Measurements from ENCODE around the gene THBS3. TPM values are rescaled to one million over a fixed set of nuclear protein-coding genes. Genes with fewer than 3 reads are reported as not detected.
A peak's percentile ranks its signal among the peaks of the same experiment; 100 is the strongest.

Gene THBS3
- total and polyA plus RNA-seq, 9 of the 15 experiments (the other 6 are each of a cell fraction or from before 2014, with no cell fraction given), result 0.59 to 8.3 (median 3.2) TPM

- TF ChIP-seq HNRNPUL1 (IDR thresholded peaks at IDR 0.05; ENCODE audit: low read length) (no peak), SMAD1 (IDR thresholded peaks at IDR 0.05; ENCODE audit: low read depth, low read length, partially characterized antibody) (no peak), ZFX (CRISPR knock-in tag; IDR thresholded peaks at IDR 0.05) (no peak), ZNF280B (CRISPR knock-in tag; IDR thresholded peaks at IDR 0.05) (no peak), ZNF134 (CRISPR knock-in tag; conservative IDR thresholded peaks at IDR 0.05) (no peak), NCOA6 (IDR thresholded peaks at IDR 0.05) (no peak), RBFOX2 (IDR thresholded peaks at IDR 0.05; ENCODE audit: low read depth, low read length) (no peak), MEF2D (tag; conservative IDR thresholded peaks at IDR 0.05; ENCODE audit: low read depth) (no peak), BRD9 (IDR thresholded peaks at IDR 0.05; ENCODE audit: low read depth, partially characterized antibody) (peak; percentile 50), KDM4B (IDR thresholded peaks at IDR 0.05; ENCODE audit: borderline replicate concordance in 2 of 2, low read depth in 1 of 2) (no peak), NR2F6 (CRISPR knock-in tag; IDR thresholded peaks at IDR 0.05) (no peak), PCBP2 (IDR thresholded peaks at IDR 0.05; ENCODE audit: low read depth, low read length, poor library complexity, severe bottlenecking) (no peak), KAT8 (IDR thresholded peaks at IDR 0.05; ENCODE audit: low read depth) (no peak), FOXP1 (CRISPR knock-in tag; IDR thresholded peaks at IDR 0.05) (no peak), RBM14 (IDR thresholded peaks at IDR 0.05; ENCODE audit: borderline replicate concordance, insufficient read depth, low read depth, low read length) (no peak), TSHZ1 (CRISPR knock-in tag; IDR thresholded peaks at IDR 0.05) (no peak), MEF2A (IDR thresholded peaks at IDR 0.05; ENCODE audit: control insufficient read depth, low read depth, low read length) (no peak), POLR2B (IDR thresholded peaks at IDR 0.05; ENCODE audit: low read depth, partially characterized antibody) (no peak), SMC3 (conservative IDR thresholded peaks at IDR 0.05; ENCODE audit: insufficient read depth, low read depth, low read length) (peak; percentile 96), TBL1XR1 (IDR thresholded peaks at IDR 0.05; ENCODE audit: low read length in 2 of 2) (no peak; a peak in 1 of 4 replicates), ZNF239 (CRISPR knock-in tag; IDR thresholded peaks at IDR 0.05) (no peak), TCF3 (CRISPR knock-in tag; IDR thresholded peaks at IDR 0.05) (peak; percentile 33; the same call in 1 of the 2 replicates), NCOR1 (IDR thresholded peaks at IDR 0.05) (no peak), ZNF217 (CRISPR knock-in tag; IDR thresholded peaks at IDR 0.05) (no peak), RAD51 (IDR thresholded peaks at IDR 0.05; ENCODE audit: borderline replicate concordance, low read depth) (no peak)
Observed at GRCh38 chr1:155167166-155168104, 40.3 kb downstream of the THBS3 start (continued).
